ENCODE data around the gene UQCRHL. TPM values are rescaled to one million over a fixed set of nuclear protein-coding genes. Genes with fewer than 3 reads are reported as not detected.
A peak's percentile ranks its signal among the peaks of the same experiment; 100 is the strongest.
"Not testable (repeated sequence)": the region's sequence is repeated elsewhere in the genome, so short reads cannot be mapped to it uniquely, and the experiment has no call there.

The UQCRHL gene
- total RNA-seq, 1 experiment from 2014 or later = 2.1 TPM

DNA sequence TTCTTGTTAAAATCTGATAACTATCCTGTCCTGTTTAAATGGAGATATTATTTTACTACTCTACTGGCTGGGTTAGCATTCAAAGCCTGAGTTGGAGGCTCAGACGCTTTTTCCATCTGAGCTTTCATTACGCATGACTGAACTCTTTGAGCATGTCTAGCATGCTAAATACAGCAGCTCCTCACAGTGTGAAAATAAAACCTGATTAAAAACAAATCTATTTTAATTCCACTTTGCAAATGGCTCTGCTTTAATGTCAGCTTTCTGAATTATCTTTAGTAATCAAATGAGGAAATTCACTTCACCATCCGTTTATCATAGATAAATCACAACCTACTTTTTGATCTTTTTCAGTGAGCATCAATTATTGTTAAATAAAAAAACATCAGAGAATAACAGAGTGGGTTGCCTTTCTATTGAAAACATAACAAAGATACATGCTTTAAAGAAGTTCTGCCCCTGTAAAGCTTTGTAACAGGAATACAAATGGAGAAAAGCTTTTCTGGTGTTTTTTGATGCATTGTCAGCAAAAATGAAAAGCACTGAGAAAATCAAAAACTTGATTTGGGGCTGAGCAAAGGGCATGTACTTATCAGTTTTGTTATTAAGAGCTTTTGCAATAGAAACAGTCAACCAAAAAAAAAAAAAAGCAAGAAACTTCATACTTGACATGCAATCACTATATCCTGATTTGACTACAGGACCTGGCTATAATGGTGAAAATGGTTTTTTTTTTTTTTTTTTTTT is 36.5 kb upstream of the UQCRHL start:
- no peak for DNase-seq (ENCODE audit: low read depth in 1 of 2, low spot score in 2 of 2)

DNA sequence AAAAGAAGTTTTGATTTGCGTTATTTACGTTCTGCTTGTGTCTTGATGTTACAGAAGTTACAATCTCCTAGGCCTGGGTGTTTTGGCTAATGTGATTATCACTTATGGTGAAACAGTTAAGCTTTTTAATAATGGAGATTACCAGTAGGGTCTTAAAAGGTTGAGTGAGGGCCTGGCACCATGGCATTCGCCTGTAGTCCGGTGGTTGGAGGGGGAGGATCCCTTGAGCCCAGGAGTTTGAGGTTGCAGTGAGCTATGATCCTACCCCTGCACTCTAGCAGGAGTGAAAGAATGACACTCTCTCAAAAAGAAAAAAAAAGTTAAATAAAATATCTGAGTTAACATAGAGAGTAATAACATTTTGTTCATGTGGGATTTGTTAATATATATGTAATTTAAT is 31.3 kb upstream of the UQCRHL start:
- no peaks in the 10 kb centered on the region for H3K36me3 ChIP-seq
- H3K4me1 ChIP-seq (replicated peaks) = peaks cover 16% of the 10 kb centered on the region

More for the DNA sequence above, 36.5 kb upstream of the UQCRHL start:
- no peak overlapping the region for H3K27ac ChIP-seq
- H3K4me1 ChIP-seq (replicated peaks) = peaks cover 12% of the 10 kb centered on the region; the same call in 1 of the 2 replicates
- H3K4me3 ChIP-seq = no peak overlapping the region
- H3K9me3 ChIP-seq (replicated peaks) = no peaks in the 10 kb centered on the region
- no peaks in the 10 kb centered on the region for H3K27me3 ChIP-seq (replicated peaks)
- H3K36me3 ChIP-seq = peaks cover 10% of the 10 kb centered on the region

DNA sequence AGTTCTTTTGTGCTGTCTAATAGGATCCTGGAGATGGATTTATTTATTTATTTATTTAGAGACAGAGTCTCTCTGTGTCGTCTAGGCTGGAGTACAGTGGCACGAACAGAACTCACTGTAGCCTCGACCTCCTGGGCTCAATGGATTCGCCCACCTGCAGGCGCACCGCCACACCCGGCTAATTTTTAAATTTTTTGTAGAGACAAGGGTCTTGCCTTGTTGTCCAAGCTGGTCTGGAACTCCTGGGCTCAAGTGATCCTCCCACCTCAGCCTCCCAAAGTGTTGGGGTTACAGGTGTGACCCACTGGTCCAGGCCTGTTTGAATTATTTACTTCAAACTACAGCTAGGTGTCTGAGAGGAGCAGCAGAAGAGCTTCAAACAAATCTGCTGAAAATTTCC is 30.5 kb upstream of the UQCRHL start:
- Histone ChIP-seq H3K27ac (no peak overlapping the region), H3K4me3 (no peak overlapping the region), H3K36me3 (no peaks in the 10 kb centered on the region), H3K4me1 (replicated peaks) (peaks cover 20% of the 10 kb centered on the region), H3K9me3 (replicated peaks) (no peaks in the 10 kb centered on the region), H3K27me3 (replicated peaks) (no peaks in the 10 kb centered on the region)
- DNase-seq (ENCODE audit: low read depth in 1 of 2, low spot score in 2 of 2) = no peak

More for the DNA sequence above, 31.3 kb upstream of the UQCRHL start:
- no peak overlapping the region for H3K4me3 ChIP-seq
- H3K27ac ChIP-seq = no peak overlapping the region
- H3K27me3 ChIP-seq (replicated peaks) = no peaks in the 10 kb centered on the region
- no peak for DNase-seq (ENCODE audit: low read depth in 1 of 2, low spot score in 2 of 2)
- no peaks in the 10 kb centered on the region for H3K9me3 ChIP-seq (replicated peaks)

DNA sequence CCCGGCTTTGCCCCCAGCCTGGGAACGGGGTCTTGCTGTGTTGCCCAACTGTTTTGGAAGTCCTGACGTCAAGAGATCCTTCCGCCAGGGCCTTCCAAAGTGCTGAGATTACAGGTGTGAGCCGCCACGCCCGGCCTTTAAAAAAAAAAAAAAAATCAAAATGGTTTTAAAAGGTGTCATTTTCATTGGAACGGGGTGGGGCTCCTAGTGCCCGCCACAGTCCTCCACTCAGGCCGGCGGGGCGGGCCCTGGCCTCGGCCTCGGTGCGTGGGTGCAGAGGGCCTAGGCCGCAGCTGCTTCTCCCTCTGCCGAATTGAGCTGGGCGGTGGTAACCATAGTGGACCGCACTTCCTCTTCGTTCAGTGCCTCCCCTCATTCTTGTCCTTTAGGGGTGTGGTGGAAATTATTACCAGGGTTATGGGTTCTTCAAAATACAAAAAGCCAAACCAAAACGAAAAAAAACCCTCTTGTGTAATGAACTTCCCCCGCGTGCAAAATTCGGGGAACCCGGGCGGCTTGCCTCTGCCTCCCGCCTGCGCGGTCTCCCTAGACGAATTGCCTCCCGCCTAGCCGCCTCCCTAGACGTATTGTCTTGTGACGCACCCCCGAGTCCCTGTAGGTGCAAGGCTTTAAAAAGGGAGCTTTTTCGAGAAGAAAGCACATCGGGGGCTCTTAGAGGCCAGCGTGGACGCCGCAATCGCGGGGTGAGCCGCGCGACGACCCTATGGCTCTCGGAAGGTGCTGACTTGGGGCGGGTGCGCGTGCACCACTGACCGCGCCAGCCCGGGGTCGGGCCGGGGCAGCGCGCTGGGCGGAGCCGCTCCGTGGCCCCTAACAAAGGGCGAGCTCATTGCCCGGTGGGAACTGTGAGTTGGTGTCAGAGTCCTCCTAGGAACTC is 29.6 kb upstream of the UQCRHL start:
- H3K4me1 ChIP-seq (replicated peaks) = peaks cover 29% of the 10 kb centered on the region
- no peak for DNase-seq (ENCODE audit: low read depth in 1 of 2, low spot score in 2 of 2)
- no peak overlapping the region for H3K27ac ChIP-seq
- H3K36me3 ChIP-seq = no peaks in the 10 kb centered on the region
- H3K4me3 ChIP-seq = no peak overlapping the region
- no peaks in the 10 kb centered on the region for H3K27me3 ChIP-seq (replicated peaks)
- no peaks in the 10 kb centered on the region for H3K9me3 ChIP-seq (replicated peaks)

DNA sequence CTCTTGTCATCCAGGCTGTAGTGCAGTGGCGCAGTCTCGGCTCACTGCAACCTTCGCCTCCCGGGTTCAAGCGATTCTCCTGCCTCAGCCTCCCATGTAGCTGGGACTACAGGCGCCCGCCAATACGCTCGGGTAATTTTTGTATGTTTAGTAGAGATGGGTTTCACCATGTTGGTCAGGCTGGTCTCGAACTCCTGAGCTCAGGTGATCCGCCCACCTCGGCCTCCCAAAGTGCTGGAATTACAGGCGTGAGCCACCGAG is 29.0 kb upstream of the UQCRHL start:
- Histone ChIP-seq H3K4me1 (replicated peaks) (peaks cover 35% of the 10 kb centered on the region), H3K4me3 (peak overlapping the region; percentile 62; the same call in 1 of the 2 replicates)
- H3K27ac ChIP-seq; H3K27me3 ChIP-seq (replicated peaks); H3K36me3 ChIP-seq; H3K9me3 ChIP-seq (replicated peaks); DNase-seq (ENCODE audit: low read depth in 1 of 2, low spot score in 2 of 2): not testable (repeated sequence)

DNA sequence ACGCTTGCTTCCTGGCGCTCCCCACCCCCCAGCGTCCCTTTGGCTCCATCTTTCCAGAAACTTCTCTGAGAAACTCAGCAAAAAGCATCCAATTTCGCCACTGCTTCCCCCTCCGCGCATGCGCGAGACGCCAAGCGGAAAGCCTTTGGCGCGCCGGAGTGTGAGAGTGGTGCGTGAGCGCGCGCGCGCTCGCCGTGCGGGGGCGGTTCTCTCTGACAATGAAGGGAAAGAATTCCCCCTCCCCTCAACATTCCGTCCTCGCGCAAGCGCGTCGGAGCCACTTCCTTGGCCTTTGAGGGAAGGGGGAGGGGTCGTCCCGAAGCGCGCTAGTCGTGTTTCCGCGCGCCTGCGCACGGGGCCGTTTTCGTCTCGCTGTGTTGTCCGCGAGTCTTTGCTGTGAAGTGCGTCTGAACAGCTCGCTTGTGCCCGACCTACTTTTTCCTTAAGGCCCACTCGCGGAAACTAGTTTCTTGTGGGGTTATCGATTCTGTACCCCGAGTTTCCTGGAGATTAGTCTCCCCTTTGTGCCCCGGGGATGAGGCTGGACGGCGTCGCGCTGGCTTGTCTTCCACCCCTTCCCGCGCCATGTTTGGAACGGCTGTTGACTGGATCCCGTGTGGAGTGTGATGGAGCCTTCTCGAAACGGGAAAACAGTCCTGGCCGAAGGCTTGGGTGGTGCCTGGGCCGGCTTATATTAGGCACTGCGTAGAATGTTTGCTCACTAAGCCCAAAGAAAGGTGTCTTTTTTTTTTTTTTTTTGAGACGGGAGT is 28.5 kb upstream of the UQCRHL start:
- Histone ChIP-seq H3K9me3 (replicated peaks) (no peaks in the 10 kb centered on the region), H3K4me3 (peak overlapping the region; percentile 62), H3K36me3 (no peaks in the 10 kb centered on the region), H3K4me1 (replicated peaks) (peaks cover 36% of the 10 kb centered on the region), H3K27ac (peak overlapping the region; percentile 90), H3K27me3 (replicated peaks) (no peaks in the 10 kb centered on the region)
- DNase-seq (ENCODE audit: low read depth in 1 of 2, low spot score in 2 of 2) = peak; percentile 99

DNA sequence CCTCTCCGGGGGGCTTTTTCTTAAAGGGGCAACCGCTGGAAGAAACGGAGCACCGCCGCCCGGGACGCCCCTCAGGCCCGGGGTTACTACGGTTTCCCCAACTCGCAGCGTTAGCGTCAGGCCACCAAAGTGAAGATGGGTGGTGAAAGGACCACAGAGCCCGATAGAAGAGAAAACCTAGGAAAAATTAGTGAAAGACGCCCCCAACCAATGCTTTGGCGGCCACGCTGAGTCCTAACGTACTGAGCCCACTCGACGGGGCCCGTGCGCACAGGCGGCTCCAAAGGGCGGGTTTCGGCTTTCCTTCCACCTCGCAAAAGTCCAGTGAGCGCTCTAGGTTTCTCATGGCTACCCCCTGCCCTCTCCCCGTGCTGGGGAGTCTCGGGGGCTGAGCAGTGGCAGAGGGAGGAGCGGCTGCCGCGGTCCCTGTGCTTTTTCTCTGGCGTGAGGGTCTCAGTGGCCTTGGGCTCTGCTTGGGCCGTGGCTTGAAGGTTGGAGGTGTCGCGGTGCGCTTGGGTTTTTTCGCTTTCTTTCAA is 27.8 kb upstream of the UQCRHL start:
- no peaks in the 10 kb centered on the region for H3K27me3 ChIP-seq (replicated peaks)
- H3K4me3 ChIP-seq = peak overlapping the region; percentile 62
- peak overlapping the region; percentile 90 for H3K27ac ChIP-seq
- no peak for DNase-seq (ENCODE audit: low read depth in 1 of 2, low spot score in 2 of 2)
- peaks cover 36% of the 10 kb centered on the region for H3K4me1 ChIP-seq (replicated peaks)
- no peaks in the 10 kb centered on the region for H3K36me3 ChIP-seq
- H3K9me3 ChIP-seq (replicated peaks) = no peaks in the 10 kb centered on the region

DNA sequence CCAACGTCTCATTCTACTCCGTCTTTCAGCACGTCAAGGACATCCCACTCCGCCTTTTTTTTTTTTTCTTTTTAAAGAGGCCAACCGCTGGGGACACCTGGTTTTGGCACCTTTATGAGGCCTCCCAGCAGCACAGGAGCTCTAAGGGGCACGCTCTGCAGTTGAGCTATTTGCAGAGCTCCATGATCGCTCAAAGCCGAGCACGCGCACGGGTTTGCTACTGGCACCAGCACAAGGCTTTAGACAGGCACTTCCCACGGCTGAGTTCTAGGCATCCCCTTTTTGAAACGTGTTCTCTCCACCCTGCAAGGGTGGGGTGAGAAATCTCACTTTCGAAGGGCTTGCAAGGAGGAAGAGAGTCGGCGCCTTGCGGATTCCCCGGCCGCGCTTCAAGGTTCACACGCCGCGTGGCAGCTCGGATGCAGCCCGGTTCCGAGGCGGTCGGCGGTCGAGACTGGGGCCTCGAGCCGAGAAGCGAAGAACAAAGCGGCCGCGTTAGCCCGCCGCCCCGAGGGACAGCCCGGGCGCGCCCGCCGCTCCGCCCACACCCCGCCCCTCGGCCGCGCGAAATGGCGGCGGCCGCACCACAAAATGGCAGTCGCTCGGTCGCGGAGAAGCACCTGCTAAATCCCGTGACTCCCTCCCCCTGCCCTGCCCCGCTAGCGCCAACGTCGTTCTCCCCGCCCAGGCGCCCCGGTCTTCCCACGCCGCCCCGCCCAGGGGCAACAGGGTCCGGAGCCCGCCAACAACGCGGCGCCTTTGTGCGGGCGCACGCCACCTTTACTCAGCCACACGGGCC is 27.2 kb upstream of the UQCRHL start:
- peak; percentile 93 to 96 for DNase-seq (ENCODE audit: low read depth in 1 of 2, low spot score in 2 of 2)
- peaks cover 36% of the 10 kb centered on the region for H3K4me1 ChIP-seq (replicated peaks)

DNA sequence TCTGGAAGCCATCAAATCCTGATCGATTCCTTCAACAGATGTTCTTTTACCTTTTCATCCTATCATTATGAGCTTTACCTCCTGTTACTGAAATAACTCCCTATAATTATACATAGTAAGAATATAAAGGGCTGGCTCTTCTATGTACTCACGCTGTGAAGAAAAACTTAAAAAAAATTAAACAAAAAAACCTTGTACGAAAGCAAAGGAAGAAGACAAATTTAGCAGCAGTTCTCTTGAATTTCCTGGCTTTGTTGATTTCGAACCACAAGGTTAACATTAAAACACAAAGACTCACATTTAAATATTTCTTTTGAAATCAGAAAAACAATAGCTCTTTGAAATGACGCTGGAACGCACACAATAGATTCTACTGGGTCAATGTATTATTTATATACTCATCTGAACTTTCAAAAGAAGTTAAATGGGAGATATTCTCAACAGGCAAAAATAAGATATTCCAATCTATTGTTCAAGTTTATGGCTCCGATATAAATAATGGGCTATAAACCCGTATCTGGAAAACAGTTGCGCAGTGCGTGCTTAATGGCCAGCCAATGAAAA is 26.5 kb upstream of the UQCRHL start:
- no peaks in the 10 kb centered on the region for H3K36me3 ChIP-seq
- no peaks in the 10 kb centered on the region for H3K9me3 ChIP-seq (replicated peaks)
- peaks cover 36% of the 10 kb centered on the region for H3K4me1 ChIP-seq (replicated peaks)
- DNase-seq (ENCODE audit: low read depth in 1 of 2, low spot score in 2 of 2) = no peak
- peak overlapping the region; percentile 90 for H3K27ac ChIP-seq
- H3K4me3 ChIP-seq = peak overlapping the region; percentile 62
- no peaks in the 10 kb centered on the region for H3K27me3 ChIP-seq (replicated peaks)

More for the DNA sequence above, 27.2 kb upstream of the UQCRHL start:
- Histone ChIP-seq H3K36me3 (no peaks in the 10 kb centered on the region), H3K27ac (peak overlapping the region; percentile 90), H3K4me3 (peak overlapping the region; percentile 62), H3K9me3 (replicated peaks) (no peaks in the 10 kb centered on the region), H3K27me3 (replicated peaks) (no peaks in the 10 kb centered on the region)

DNA sequence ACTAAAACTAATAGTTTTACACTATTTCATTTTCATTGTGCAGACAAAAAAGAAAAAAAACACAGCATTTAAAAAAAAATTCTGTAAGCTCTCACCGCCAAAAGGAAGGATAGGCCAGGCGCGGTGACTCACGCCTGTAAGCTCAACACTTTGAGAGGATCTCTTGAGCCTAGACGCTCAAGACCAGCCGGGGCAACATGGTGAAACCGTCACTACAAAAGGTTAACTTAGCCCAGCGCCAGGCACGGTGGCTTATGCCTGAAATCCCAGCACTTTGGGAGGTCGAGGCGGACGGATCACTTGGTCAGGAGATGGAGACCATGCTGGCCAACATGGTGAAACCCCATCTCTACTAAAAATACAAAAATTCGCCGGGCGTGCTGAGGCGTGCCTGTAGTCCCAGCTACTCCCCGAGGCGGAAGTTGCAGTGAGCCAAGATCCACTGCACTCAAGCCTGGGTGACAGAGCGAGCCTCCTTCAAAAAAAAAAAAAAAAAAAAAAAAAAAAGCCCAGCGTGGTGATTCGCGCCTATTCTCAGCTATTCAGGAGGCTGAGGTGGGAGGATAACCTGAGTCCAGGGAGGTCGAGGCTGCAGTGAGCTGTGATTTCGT is 25.7 kb upstream of the UQCRHL start:
- H3K27ac ChIP-seq = peak overlapping the region; percentile 70
- no peaks in the 10 kb centered on the region for H3K27me3 ChIP-seq (replicated peaks)
- DNase-seq (ENCODE audit: low read depth in 1 of 2, low spot score in 2 of 2) = peak in 1 of 2 experiments; percentile 11

DNA sequence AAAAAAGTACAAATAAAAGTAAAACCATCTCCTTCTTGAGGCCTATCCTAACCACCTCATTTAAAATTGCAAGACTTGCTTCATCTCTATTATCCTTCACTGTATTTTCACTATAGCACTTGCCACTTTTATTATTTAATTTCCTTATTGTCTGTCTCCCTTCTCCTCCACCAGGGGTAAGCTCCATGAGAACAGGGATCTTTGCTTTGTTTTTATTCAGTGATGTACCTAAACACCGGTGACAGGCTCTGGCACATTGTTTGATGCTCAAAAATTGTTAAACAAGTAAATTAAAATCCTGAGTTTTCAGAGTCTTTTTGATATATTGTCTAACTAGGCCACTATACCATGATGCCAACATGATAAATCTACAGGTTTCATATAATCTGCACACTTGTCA is 22.8 kb upstream of the UQCRHL start:
- no peak overlapping the region for H3K27ac ChIP-seq
- no peaks in the 10 kb centered on the region for H3K9me3 ChIP-seq (replicated peaks)
- no peak overlapping the region for H3K4me3 ChIP-seq
- no peaks in the 10 kb centered on the region for H3K36me3 ChIP-seq
- DNase-seq (ENCODE audit: low read depth in 1 of 2, low spot score in 2 of 2) = no peak
- H3K4me1 ChIP-seq (replicated peaks) = peaks cover 26% of the 10 kb centered on the region
- no peaks in the 10 kb centered on the region for H3K27me3 ChIP-seq (replicated peaks)

More for the DNA sequence above, 25.7 kb upstream of the UQCRHL start:
- H3K36me3 ChIP-seq = no peaks in the 10 kb centered on the region
- H3K4me3 ChIP-seq = no peak overlapping the region
- H3K9me3 ChIP-seq (replicated peaks) = no peaks in the 10 kb centered on the region
- peaks cover 36% of the 10 kb centered on the region for H3K4me1 ChIP-seq (replicated peaks)

DNA sequence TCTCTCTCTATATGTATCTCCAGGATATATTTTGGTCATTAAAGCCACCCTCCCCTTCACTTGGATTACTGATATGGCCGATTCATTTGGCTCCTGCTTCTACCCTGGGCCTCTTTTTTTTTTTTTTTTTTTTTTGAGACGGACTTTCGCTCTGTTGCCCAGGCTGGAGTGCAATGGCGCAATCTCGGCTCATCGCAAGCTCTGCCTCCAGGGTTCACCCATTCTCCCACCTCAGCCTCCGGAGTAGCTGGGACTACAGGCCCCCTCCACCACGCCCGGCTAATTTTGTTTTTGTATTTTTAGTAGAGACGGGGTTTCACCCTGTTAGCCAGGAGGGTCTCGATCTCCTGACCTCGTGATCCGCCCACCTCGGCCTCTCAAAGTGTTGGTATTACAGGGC is 21.5 kb upstream of the UQCRHL start:
- not testable (repeated sequence) for H3K9me3 ChIP-seq (replicated peaks); H3K36me3 ChIP-seq; H3K4me3 ChIP-seq; H3K27me3 ChIP-seq (replicated peaks); H3K27ac ChIP-seq; DNase-seq (ENCODE audit: low read depth in 1 of 2, low spot score in 2 of 2)
- H3K4me1 ChIP-seq (replicated peaks) = peaks cover 20% of the 10 kb centered on the region

Measured in SJSA1 (cell line).